ENCODE results near the gene CLVS2.
A peak's percentile ranks its signal among the peaks of the same experiment; 100 is the strongest.

Gene CLVS2

DNA sequence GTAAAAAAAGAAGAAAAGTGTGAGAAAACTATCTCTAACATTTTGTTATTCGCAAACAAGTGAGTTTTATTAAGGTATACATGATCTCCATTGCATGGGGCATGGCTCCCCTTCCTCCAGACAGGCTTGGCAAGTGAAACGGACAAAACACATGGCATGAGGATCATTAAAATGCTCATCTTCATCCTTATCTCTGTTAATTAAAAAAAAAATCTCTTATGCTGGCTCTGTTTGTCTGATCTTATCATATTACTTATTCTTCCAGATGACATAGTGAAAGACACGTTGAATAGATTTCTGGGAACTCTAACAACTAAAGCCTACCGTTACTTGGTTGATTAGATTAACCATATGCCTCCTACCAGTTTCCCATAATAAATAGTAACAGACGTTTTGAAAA, 89.4 kb downstream of the CLVS2 start:
- Histone ChIP-seq H3K27ac (no peak overlapping the region), H3K4me3 (ENCODE audit: low read depth, low read length) (no peak overlapping the region), H3K36me3 (replicated peaks) (no peaks in the 10 kb centered on the region), H3K27me3 (replicated peaks) (no peaks in the 10 kb centered on the region)
- DNase-seq = no peak
- no peak for TF ChIP-seq CTCF (IDR thresholded peaks at IDR 0.05; ENCODE audit: low read depth, low read length, missing control alignments)
- in situ Hi-C loops (cut with HindIII; ENCODE audit: low pct_ligation_motif_present, low sequenced_read_pairs) = no loop called here

GRCh38 chr6:123089226-123089625, 93.2 kb downstream of the CLVS2 start:
- in situ Hi-C loops (cut with HindIII; ENCODE audit: low pct_ligation_motif_present, low sequenced_read_pairs) = no loop called here
- TF ChIP-seq CTCF (IDR thresholded peaks at IDR 0.05; ENCODE audit: low read depth, low read length, missing control alignments) = no peak

GRCh38 chr6:123091091-123091895, 95.3 kb downstream of the CLVS2 start:
- peak; percentile 76 for DNase-seq
- peak overlapping the region; percentile 93 for H3K27ac ChIP-seq
- no peak overlapping the region for H3K4me3 ChIP-seq (ENCODE audit: low read depth, low read length)
- no peak for TF ChIP-seq CTCF (IDR thresholded peaks at IDR 0.05; ENCODE audit: low read depth, low read length, missing control alignments)
- no peaks in the 10 kb centered on the region for H3K36me3 ChIP-seq (replicated peaks)
- H3K27me3 ChIP-seq (replicated peaks) = no peaks in the 10 kb centered on the region
- in situ Hi-C loops (cut with HindIII; ENCODE audit: low pct_ligation_motif_present, low sequenced_read_pairs) = no loop called here

More at GRCh38 chr6:123089226-123089625, 93.2 kb downstream of the CLVS2 start:
- DNase-seq = no peak
- Histone ChIP-seq H3K27ac (no peak overlapping the region), H3K27me3 (replicated peaks) (no peaks in the 10 kb centered on the region), H3K36me3 (replicated peaks) (no peaks in the 10 kb centered on the region), H3K4me3 (ENCODE audit: low read depth, low read length) (no peak overlapping the region)

GRCh38 chr6:123091896-123092271, 95.8 kb downstream of the CLVS2 start:
- Histone ChIP-seq H3K27ac (peak overlapping the region; percentile 93), H3K36me3 (replicated peaks) (no peaks in the 10 kb centered on the region), H3K27me3 (replicated peaks) (no peaks in the 10 kb centered on the region), H3K4me3 (ENCODE audit: low read depth, low read length) (no peak overlapping the region)
- in situ Hi-C loops (cut with HindIII; ENCODE audit: low pct_ligation_motif_present, low sequenced_read_pairs) = no loop called here
- TF ChIP-seq CTCF (IDR thresholded peaks at IDR 0.05; ENCODE audit: low read depth, low read length, missing control alignments) = no peak
- no peak for DNase-seq

GRCh38 chr6:123094795-123095194, 98.8 kb downstream of the CLVS2 start:
- Histone ChIP-seq H3K36me3 (replicated peaks) (no peaks in the 10 kb centered on the region), H3K27me3 (replicated peaks) (no peaks in the 10 kb centered on the region), H3K27ac (no peak overlapping the region), H3K4me3 (ENCODE audit: low read depth, low read length) (no peak overlapping the region)
- DNase-seq = no peak
- in situ Hi-C loops (cut with HindIII; ENCODE audit: low pct_ligation_motif_present, low sequenced_read_pairs) = no loop called here
- no peak for TF ChIP-seq CTCF (IDR thresholded peaks at IDR 0.05; ENCODE audit: low read depth, low read length, missing control alignments)

DNA sequence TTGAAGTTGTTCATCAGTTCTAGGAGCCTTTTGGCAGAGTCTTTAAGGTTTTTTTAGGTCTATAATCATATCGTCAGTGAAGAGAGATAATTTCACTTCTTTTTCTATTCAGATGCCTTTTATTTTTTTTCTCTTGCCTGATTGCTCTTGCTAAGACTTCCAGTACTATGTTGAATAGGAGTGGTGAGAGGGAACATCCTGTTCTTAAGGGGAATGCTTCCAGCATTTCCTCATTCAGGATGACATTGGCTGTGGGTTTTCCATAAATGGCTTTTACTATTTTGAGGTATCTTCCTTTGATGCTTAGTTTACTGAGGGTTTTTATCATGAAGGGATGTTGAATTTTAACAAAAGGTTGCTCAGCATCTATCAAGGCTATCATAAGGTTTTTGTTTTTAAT, 109.5 kb downstream of the CLVS2 start:
- Histone ChIP-seq H3K27me3 (replicated peaks) (no peaks in the 10 kb centered on the region), H3K4me3 (ENCODE audit: low read depth, low read length) (no peak overlapping the region), H3K36me3 (replicated peaks) (no peaks in the 10 kb centered on the region), H3K27ac (no peak overlapping the region)
- no peak for DNase-seq
- in situ Hi-C loops (cut with HindIII; ENCODE audit: low pct_ligation_motif_present, low sequenced_read_pairs) = no loop called here
- TF ChIP-seq CTCF (IDR thresholded peaks at IDR 0.05; ENCODE audit: low read depth, low read length, missing control alignments) = no peak

All from brain microvascular endothelial cell (primary cell).